HL-60 (cell line): ENCODE data around the gene TUG1.

ENCODE experiments used
- DNase-seq, 2 experiments: peaks; one replicate each; pipeline ENCODE4 v3.0.0-alpha.2; 2010 to 2020; ENCODE audit warnings: low read depth in 1 of 2, low spot score in 1 of 2
- H3K27ac ChIP-seq: fragments of 250-450 bp; sonication (Bioruptor Pico); replicated peaks from 2 replicates; pipeline ENCODE4 v1.5.1; 2020; ENCODE audit warnings: mild to moderate bottlenecking, moderate library complexity
- H3K27me3 ChIP-seq: fragments of 250-450 bp; sonication (Bioruptor Pico); 2 replicates; pipeline ENCODE4 v1.5.1; 2021; ENCODE audit warnings: mild to moderate bottlenecking, moderate library complexity; ENCODE audit not compliant: insufficient read depth, poor library complexity, severe bottlenecking
- H3K4me3 ChIP-seq: replicated peaks from 2 replicates; pipeline ENCODE4 v1.5.1; 2011; ENCODE audit warnings: mild to moderate bottlenecking, control low read depth, low read length; ENCODE audit not compliant: insufficient read depth
- CTCF ChIP-seq: IDR thresholded peaks from one replicate; pipeline ENCODE4 v1.5.1; 2011; ENCODE audit warnings: low read length, control low read depth, inconsistent platforms; ENCODE audit not compliant: insufficient read depth
- GABPA ChIP-seq: IDR thresholded peaks from 2 replicates; pipeline ENCODE4 v1.6.1; 2012; ENCODE audit warnings: low read depth
- POLR2AphosphoS5 ChIP-seq: IDR thresholded peaks from 2 replicates; pipeline ENCODE4 v1.6.1; 2012; ENCODE audit warnings: low read depth
- REST ChIP-seq: IDR thresholded peaks from 2 replicates; pipeline ENCODE4 v1.6.1; 2012; ENCODE audit warnings: low read depth; ENCODE audit not compliant: insufficient replicate concordance
- SPI1 ChIP-seq: IDR thresholded peaks from 2 replicates; pipeline ENCODE4 v1.6.1; 2012; ENCODE audit warnings: low read depth, mild to moderate bottlenecking, borderline replicate concordance
- long read RNA-seq: library from polyadenylated mRNA; unstranded; transcript quantifications from one replicate; pipeline ENCODE4 v2.0.0, GENCODE V29; 2020

Gene TUG1
- long read RNA-seq, full-length matches to known transcripts = 9 of 15 reads
- long read RNA-seq, partial matches to known transcripts = 0 of 15 reads
- long read RNA-seq, other reads (novel, unspliced or antisense) = 6 of 15 reads

- Histone ChIP-seq H3K4me3 (peak within 1 kb of the TSS; percentile 73), H3K27me3 (no peaks in the 10 kb centered on the region), H3K27ac (peak within 1 kb of the TSS; percentile 99)
- DNase-seq = peak; percentile 98
- TF ChIP-seq GABPA (peak; percentile 79), POLR2AphosphoS5 (no peak), SPI1 (no peak), REST (no peak), CTCF (no peak)
These were observed at the start of gene TUG1 for GRCh38 chr22:30968924-30969531. Gene TUG1 (plus strand): TSS chr22:30969265.

GRCh38 chr22:30919973-30920372 is 49.1 kb upstream of the TUG1 start:
- no peak for TF ChIP-seq GABPA
- TF ChIP-seq REST = no peak
- no peak for TF ChIP-seq CTCF
- no peak for TF ChIP-seq SPI1
- no peak for TF ChIP-seq POLR2AphosphoS5
- Histone ChIP-seq H3K4me3 (no peak overlapping the region), H3K27me3 (no peaks in the 10 kb centered on the region), H3K27ac (no peak overlapping the region)
- DNase-seq = no peak

GRCh38 chr22:30920407-30920806 is 48.7 kb upstream of the TUG1 start:
- TF ChIP-seq POLR2AphosphoS5 = no peak
- TF ChIP-seq CTCF = peak; percentile 72
- H3K27ac ChIP-seq = no peak overlapping the region
- H3K27me3 ChIP-seq = no peaks in the 10 kb centered on the region
- no peak overlapping the region for H3K4me3 ChIP-seq
- DNase-seq = peak; percentile 17 to 59

GRCh38 chr22:30921108-30921507 is 48.0 kb upstream of the TUG1 start:
- no peak for DNase-seq
- Histone ChIP-seq H3K4me3 (no peak overlapping the region), H3K27ac (no peak overlapping the region), H3K27me3 (no peaks in the 10 kb centered on the region)
- TF ChIP-seq POLR2AphosphoS5 (no peak), REST (no peak), GABPA (no peak), CTCF (no peak), SPI1 (no peak)
